Measurements from ENCODE around the gene MRPL17.

MRPL17 gene

GRCh38 chr11:6631361-6631890, 51.7 kb downstream of the MRPL17 start:
- no peak overlapping the region for H3K27ac ChIP-seq (ENCODE audit: low read length)
- no peak overlapping the region for H3K4me3 ChIP-seq (ENCODE audit: low read length)
- no peak overlapping the region for H3K9ac ChIP-seq (ENCODE audit: low read length)
- peaks cover 12% of the 10 kb centered on the region for H3K4me1 ChIP-seq (ENCODE audit: low read length)
- no peaks in the 10 kb centered on the region for H3K36me3 ChIP-seq (replicated peaks; ENCODE audit: low read depth, low read length)
- H2AFZ ChIP-seq (ENCODE audit: low read depth, low read length) = no peak overlapping the region
- no peaks in the 10 kb centered on the region for H3K9me3 ChIP-seq (ENCODE audit: insufficient read depth, low read length)
- H3K4me2 ChIP-seq (ENCODE audit: low read length) = no peak overlapping the region
- H3K79me2 ChIP-seq (ENCODE audit: low read length) = no peaks in the 10 kb centered on the region
- TF ChIP-seq, protein P1, sequence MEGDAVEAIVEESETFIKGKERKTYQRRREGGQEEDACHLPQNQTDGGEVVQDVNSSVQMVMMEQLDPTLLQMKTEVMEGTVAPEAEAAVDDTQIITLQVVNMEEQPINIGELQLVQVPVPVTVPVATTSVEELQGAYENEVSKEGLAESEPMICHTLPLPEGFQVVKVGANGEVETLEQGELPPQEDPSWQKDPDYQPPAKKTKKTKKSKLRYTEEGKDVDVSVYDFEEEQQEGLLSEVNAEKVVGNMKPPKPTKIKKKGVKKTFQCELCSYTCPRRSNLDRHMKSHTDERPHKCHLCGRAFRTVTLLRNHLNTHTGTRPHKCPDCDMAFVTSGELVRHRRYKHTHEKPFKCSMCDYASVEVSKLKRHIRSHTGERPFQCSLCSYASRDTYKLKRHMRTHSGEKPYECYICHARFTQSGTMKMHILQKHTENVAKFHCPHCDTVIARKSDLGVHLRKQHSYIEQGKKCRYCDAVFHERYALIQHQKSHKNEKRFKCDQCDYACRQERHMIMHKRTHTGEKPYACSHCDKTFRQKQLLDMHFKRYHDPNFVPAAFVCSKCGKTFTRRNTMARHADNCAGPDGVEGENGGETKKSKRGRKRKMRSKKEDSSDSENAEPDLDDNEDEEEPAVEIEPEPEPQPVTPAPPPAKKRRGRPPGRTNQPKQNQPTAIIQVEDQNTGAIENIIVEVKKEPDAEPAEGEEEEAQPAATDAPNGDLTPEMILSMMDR (IDR thresholded peaks at IDR 0.05; ENCODE audit: low read depth, low read length) = no peak
- no peak for TF ChIP-seq EZH2phosphoT487 (IDR thresholded peaks at IDR 0.05; ENCODE audit: low read depth)
- H3K27me3 ChIP-seq (ENCODE audit: low read depth, low read length) = no peaks in the 10 kb centered on the region
- H4K20me1 ChIP-seq (ENCODE audit: insufficient read depth, low read length) = no peaks in the 10 kb centered on the region

DNA sequence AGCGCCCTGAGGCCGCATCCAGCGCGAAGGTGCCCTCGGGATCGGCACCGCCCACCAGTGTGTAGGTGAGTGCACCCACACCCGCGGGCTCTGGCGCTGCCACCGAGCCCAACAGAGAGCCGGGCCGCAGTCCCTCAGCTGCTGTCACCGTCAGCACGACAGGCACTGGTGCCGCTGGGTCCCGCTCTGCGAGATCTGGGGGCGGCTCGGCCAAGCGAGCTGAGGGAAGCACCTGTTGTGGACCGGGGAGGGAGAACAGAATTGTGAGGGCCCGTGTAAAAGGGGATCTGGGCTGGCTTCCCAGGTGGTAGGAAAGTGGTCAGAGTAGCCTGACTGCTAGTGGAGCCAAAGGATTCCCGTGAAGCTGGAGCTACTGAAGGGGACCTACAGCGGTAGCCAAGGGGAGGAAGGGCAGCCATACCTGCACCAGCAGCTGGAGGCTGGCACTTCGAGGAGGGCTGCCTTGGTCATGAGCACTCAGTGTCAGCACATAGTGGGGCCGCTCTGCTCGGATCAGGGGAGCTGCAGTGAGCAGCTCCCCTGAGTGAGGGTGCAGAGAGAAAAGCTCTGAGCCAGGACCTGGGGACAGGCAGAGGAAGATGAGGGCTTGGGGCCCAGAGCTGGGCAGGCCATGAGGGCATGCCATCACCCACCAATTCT, 52.4 kb downstream of the MRPL17 start:
- Histone ChIP-seq H3K79me2 (ENCODE audit: low read length) (no peaks in the 10 kb centered on the region), H3K4me2 (ENCODE audit: low read length) (no peak overlapping the region), H3K9me3 (ENCODE audit: insufficient read depth, low read length) (no peaks in the 10 kb centered on the region), H3K27me3 (ENCODE audit: low read depth, low read length) (no peaks in the 10 kb centered on the region), H3K36me3 (replicated peaks; ENCODE audit: low read depth, low read length) (no peaks in the 10 kb centered on the region), H3K27ac (ENCODE audit: low read length) (no peak overlapping the region), H3K9ac (ENCODE audit: low read length) (no peak overlapping the region), H3K4me3 (ENCODE audit: low read length) (no peak overlapping the region), H4K20me1 (ENCODE audit: insufficient read depth, low read length) (no peaks in the 10 kb centered on the region), H3K4me1 (ENCODE audit: low read length) (peaks cover 12% of the 10 kb centered on the region), H2AFZ (ENCODE audit: low read depth, low read length) (no peak overlapping the region)
- TF ChIP-seq, protein P1 (IDR thresholded peaks at IDR 0.05; ENCODE audit: low read depth, low read length) = no peak
- no peak for TF ChIP-seq EZH2phosphoT487 (IDR thresholded peaks at IDR 0.05; ENCODE audit: low read depth)

Data from OCI-LY3 (cell line).